IMR-90 (cell line): ENCODE results near the gene COL23A1. TPM values are rescaled to one million over a fixed set of nuclear protein-coding genes. Genes with fewer than 3 reads are reported as not detected.

ENCODE experiments used
- ATAC-seq: fragments of 200-7000 bp; cut with Tn5 transposase; 2 replicates; pipeline ENCODE4 v1.9.1; 2020; ENCODE audit warnings: low read depth, mild to moderate bottlenecking, moderate library complexity
- BruUV-seq: library from RNA; stranded (reverse); fragments of 400-500 nt; replicated peaks from 2 replicates; lab custom pipeline; 2021; lab: Mats Ljungman, UMichigan
- CTCF ChIA-PET: fragments of 300-600 bp; formaldehyde crosslinking; extraction: SDS; loops from one replicate; lab custom pipeline; 2021; ENCODE audit warnings: antibody characterized with exemption; lab: Yijun Ruan, JAX
- POLR2A ChIA-PET: fragments of 300-600 bp; sonication (Branson Sonifier 250); formaldehyde crosslinking; loops from one replicate; lab custom pipeline; 2022; ENCODE audit warnings: antibody characterized with exemption; ENCODE audit not compliant: unreplicated experiment; lab: Charles Lee
- DNase-seq: peaks from one replicate; pipeline ENCODE4 v3.0.0; 2013
- H2AFZ ChIP-seq: replicated peaks from 2 replicates; pipeline ENCODE3; 2013; ENCODE audit warnings: low read length, mild to moderate bottlenecking; ENCODE audit not compliant: poor library complexity
- H2AK5ac ChIP-seq: 2 replicates; pipeline ENCODE4 v1.6.1; 2013; ENCODE audit warnings: low read depth, low read length, inconsistent platforms
- H2AK9ac ChIP-seq: replicated peaks from 2 replicates; pipeline ENCODE3; 2013; ENCODE audit warnings: mild to moderate bottlenecking, low read depth, low read length, moderate library complexity; ENCODE audit not compliant: poor library complexity
- H2BK120ac ChIP-seq: 2 replicates; pipeline ENCODE4 v1.6.1; 2013; ENCODE audit warnings: low read depth, low read length, inconsistent platforms
- H2BK15ac ChIP-seq: 3 replicates; pipeline ENCODE4 v1.6.1; 2013; ENCODE audit warnings: low read depth, low read length, inconsistent platforms
- H2BK20ac ChIP-seq: 2 replicates; pipeline ENCODE4 v1.6.1; 2013; ENCODE audit warnings: low read depth, mild to moderate bottlenecking, inconsistent platforms, low read length, moderate library complexity
- H2BK5ac ChIP-seq: 2 replicates; pipeline ENCODE4 v1.6.1; 2013; ENCODE audit warnings: mild to moderate bottlenecking, low read depth, low read length, inconsistent platforms; ENCODE audit not compliant: poor library complexity, severe bottlenecking
- H3K14ac ChIP-seq: replicated peaks from 2 replicates; pipeline ENCODE4 v1.6.1; 2013; ENCODE audit warnings: low read depth, low read length, inconsistent platforms
- H3K18ac ChIP-seq: 2 replicates; pipeline ENCODE4 v1.6.1; 2013; ENCODE audit warnings: low read depth, low read length, control low read depth
- H3K23ac ChIP-seq: 2 replicates; pipeline ENCODE4 v1.6.1; 2013; ENCODE audit warnings: low read depth, low read length, inconsistent platforms
- H3K27ac ChIP-seq: 2 replicates; pipeline ENCODE4 v1.5.1; 2013; ENCODE audit warnings: mild to moderate bottlenecking, control low read depth, low read length; ENCODE audit not compliant: insufficient read depth
- H3K27me3 ChIP-seq: 2 replicates; pipeline ENCODE4 v1.6.1; 2013; ENCODE audit warnings: low read length; ENCODE audit not compliant: control insufficient read depth, insufficient read depth
- H3K36me3 ChIP-seq: 2 replicates; pipeline ENCODE4 v1.6.1; 2013; ENCODE audit warnings: low read length, mixed read lengths; ENCODE audit not compliant: control insufficient read depth, insufficient read depth
- H3K4ac ChIP-seq: 2 replicates; pipeline ENCODE4 v1.6.1; 2013; ENCODE audit warnings: low read depth, low read length, inconsistent platforms
- H3K4me1 ChIP-seq: 2 replicates; pipeline ENCODE4 v1.6.1; 2013; ENCODE audit warnings: low read length, mixed read lengths; ENCODE audit not compliant: control insufficient read depth, insufficient read depth
- H3K4me2 ChIP-seq: 2 replicates; pipeline ENCODE4 v1.6.1; 2013; ENCODE audit warnings: low read depth, mild to moderate bottlenecking, control low read depth, low read length, moderate library complexity
- H3K4me3 ChIP-seq: 2 replicates; pipeline ENCODE4 v1.5.1; 2013; ENCODE audit warnings: low read depth, mild to moderate bottlenecking, control low read depth, low read length, moderate library complexity; ENCODE audit not compliant: insufficient read depth
- H3K56ac ChIP-seq: 2 replicates; pipeline ENCODE4 v1.6.1; 2013; ENCODE audit warnings: low read length, inconsistent platforms; ENCODE audit not compliant: insufficient read depth; ENCODE audit errors: extremely low read depth
- H3K79me1 ChIP-seq, 2 experiments: 2 replicates each; pipeline ENCODE4 v1.6.1; 2013; ENCODE audit warnings: low read length in 2 of 2, inconsistent platforms in 1 of 2, low read depth in 1 of 2
- H3K9ac ChIP-seq: 2 replicates; pipeline ENCODE4 v1.6.1; 2013; ENCODE audit warnings: low read depth, low read length, control low read depth
- H3K9me1 ChIP-seq: 2 replicates; pipeline ENCODE4 v1.6.1; 2013; ENCODE audit warnings: low read length, inconsistent platforms; ENCODE audit not compliant: insufficient read depth
- H3K9me3 ChIP-seq: 2 replicates; pipeline ENCODE4 v1.6.1; 2013; ENCODE audit warnings: low read length; ENCODE audit not compliant: control insufficient read depth, insufficient read depth
- H4K20me1 ChIP-seq: 2 replicates; pipeline ENCODE4 v1.6.1; 2013; ENCODE audit warnings: low read length, inconsistent platforms; ENCODE audit not compliant: insufficient read depth
- H4K5ac ChIP-seq: 2 replicates; pipeline ENCODE4 v1.6.1; 2013; ENCODE audit warnings: mild to moderate bottlenecking, low read depth, low read length, control low read depth
- H4K8ac ChIP-seq, 2 experiments: 2 replicates each; pipeline ENCODE4 v1.6.1; 2013; ENCODE audit warnings: low read depth in 2 of 2, low read length in 2 of 2, control low read depth in 1 of 2, inconsistent platforms in 1 of 2
- H4K91ac ChIP-seq: 2 replicates; pipeline ENCODE4 v1.6.1; 2013; ENCODE audit warnings: low read depth, low read length, inconsistent platforms; ENCODE audit not compliant: insufficient read depth
- CHD1 ChIP-seq: IDR thresholded peaks from 2 replicates; pipeline ENCODE4 v1.6.1; 2012; ENCODE audit warnings: low read depth, low read length, improper control_type of control experiment
- CTCF ChIP-seq: conservative IDR thresholded peaks from 2 replicates; pipeline ENCODE4 v1.5.1; 2012; ENCODE audit warnings: mild to moderate bottlenecking, low read depth, low read length, improper control_type of control experiment
- ELK1 ChIP-seq: fragments of 150-350 bp; IDR thresholded peaks from 2 replicates; pipeline ENCODE4 v1.6.1; 2016; ENCODE audit warnings: low read depth, mild to moderate bottlenecking, low read length, moderate library complexity, borderline replicate concordance
- FOS ChIP-seq: fragments of 150-350 bp; IDR thresholded peaks from 2 replicates; pipeline ENCODE4 v1.6.1; 2016; ENCODE audit warnings: low read depth, low read length
- RAD21 ChIP-seq: IDR thresholded peaks from 2 replicates; pipeline ENCODE4 v1.6.1; 2012; ENCODE audit warnings: low read length, improper control_type of control experiment
- WGBS, 2 experiments: methylation state at CpG; one replicate each; pipeline versions ENCODE4 v1.1.5 to v1.1.7; 2013; ENCODE audit warnings: missing lambda C conversion rate in 2 of 2; ENCODE audit not compliant: insufficient read length in 1 of 2; ENCODE audit errors: extremely low coverage in 2 of 2; 5-methylcytosine and 5-hydroxymethylcytosine counted together
- dilution Hi-C: fragments of 300-500 bp; cut with HindIII; formaldehyde crosslinking; loops from one replicate; pipeline ENCODE4 v1.14.3; 2018; ENCODE audit warnings: low sequenced_read_pairs; ENCODE audit not compliant: unreplicated experiment
- in situ Hi-C: fragments of 300-500 bp; cut with MboI; formaldehyde crosslinking; loops from 3 replicates; pipeline ENCODE4 v1.14.3; 2019; ENCODE audit warnings: low sequenced_read_pairs, inconsistent platforms, mixed read lengths
- intact Hi-C: fragments of 100-400 bp; cut with micrococcal nuclease; formaldehyde crosslinking; loops from 2 replicates; pipeline ENCODE4 v1.10.0; 2022
- polyA plus RNA-seq, 3 experiments: library from polyadenylated mRNA; depleted of rRNA; stranded (reverse); fragments of >200 nt; gene quantifications; 2 replicates each; pipeline ENCODE4 v1.2.3, GENCODE V29; 2012; ENCODE audit warnings: low replicate concordance in 1 of 3
- total RNA-seq: library from RNA; depleted of rRNA; stranded (reverse); fragments of >200 nt; gene quantifications from 2 replicates; pipeline ENCODE4 v1.2.3, GENCODE V29; 2012

The COL23A1 gene
- total and polyA plus RNA-seq, 2 of the 4 experiments (the other 2 are of a cell fraction): not detected

- dilution Hi-C loops (no loop called here), intact Hi-C loops (no loop called here), in situ Hi-C loops (no loop called here)
- no peak overlapping the region for H3K23ac ChIP-seq
- peaks cover 26% of the 10 kb centered on the region for H3K9me3 ChIP-seq
- no peak overlapping the region for H3K4ac ChIP-seq
- POLR2A ChIA-PET: no interaction called here
- CTCF ChIA-PET: no interaction called here
- no peak overlapping the region for H3K4me2 ChIP-seq
- no peaks in the 10 kb centered on the region for H3K9me1 ChIP-seq
- no peak overlapping the region for H3K56ac ChIP-seq
- no TSS peak for BruUV-seq
- H2AK9ac ChIP-seq: no peak overlapping the region
- no peak overlapping the region for H2AFZ ChIP-seq
- H4K91ac ChIP-seq: no peak overlapping the region
- no peak overlapping the region for H3K14ac ChIP-seq
- no peak overlapping the region for H2BK20ac ChIP-seq
- no peaks in the 10 kb centered on the region for H3K79me1 ChIP-seq
- no peak overlapping the region for H2BK5ac ChIP-seq
- DNase-seq (no peak), ATAC-seq (no peak)
- no peak overlapping the region for H2BK120ac ChIP-seq
- H3K27ac ChIP-seq: no peak overlapping the region
- no peak overlapping the region for H2AK5ac ChIP-seq
- TF ChIP-seq CTCF (no peak), ELK1 (no peak), FOS (no peak), CHD1 (no peak), RAD21 (no peak)
- no peak overlapping the region for H2BK15ac ChIP-seq
- H4K20me1 ChIP-seq: no peaks in the 10 kb centered on the region
- no peak overlapping the region for H4K8ac ChIP-seq
- 30% methylated on average over 2 of the region's 4 CpGs; no CpG with 5 or more reads in 1 of the 2 experiments for WGBS, 2 experiments
- H4K5ac ChIP-seq: no peak overlapping the region
- H3K27me3 ChIP-seq: no peaks in the 10 kb centered on the region
- no peak overlapping the region for H3K18ac ChIP-seq
- H3K4me3 ChIP-seq: no peak overlapping the region
- no peaks in the 10 kb centered on the region for H3K4me1 ChIP-seq
- H3K9ac ChIP-seq: no peak overlapping the region
- H3K36me3 ChIP-seq: no peaks in the 10 kb centered on the region
These were observed 162.5 kb downstream of the COL23A1 start for GRCh38 chr5:178427576-178428197.
